CD4-positive, alpha-beta T cell treated with Interleukin-17A for 1 hour (primary cell): Measurements from ENCODE around the gene NEAT1.

ENCODE experiments used
- DNase-seq: peaks from one replicate; pipeline ENCODE4 v3.0.0-alpha.2; 2020

The NEAT1 gene

GRCh38 chr11:65390099-65390941 is 32.3 kb upstream of the NEAT1 start:
- DNase-seq, result no peak

DNA sequence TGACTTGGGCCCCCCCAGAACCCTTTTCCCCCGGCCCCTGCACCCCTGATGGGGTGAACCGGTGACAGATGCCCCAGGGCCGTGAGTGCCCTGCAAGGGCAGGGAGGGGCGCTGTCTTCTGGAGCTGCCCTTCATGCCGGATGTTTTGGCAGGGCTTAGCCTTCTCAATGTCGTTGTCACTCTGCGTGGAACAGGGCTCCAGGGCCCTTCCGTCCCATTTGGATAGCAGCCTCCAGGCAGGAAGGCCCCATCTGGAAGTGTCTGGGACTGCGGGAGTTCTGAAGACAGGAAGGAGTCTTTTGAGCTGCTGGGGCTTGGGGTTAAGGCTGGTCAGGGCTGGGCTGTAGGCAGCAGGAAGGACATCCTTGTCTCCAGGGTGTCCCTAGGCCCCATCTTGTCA is 31.6 kb upstream of the NEAT1 start:
- DNase-seq, result no peak

GRCh38 chr11:65392186-65392829 is 30.3 kb upstream of the NEAT1 start:
- no peak for DNase-seq

DNA sequence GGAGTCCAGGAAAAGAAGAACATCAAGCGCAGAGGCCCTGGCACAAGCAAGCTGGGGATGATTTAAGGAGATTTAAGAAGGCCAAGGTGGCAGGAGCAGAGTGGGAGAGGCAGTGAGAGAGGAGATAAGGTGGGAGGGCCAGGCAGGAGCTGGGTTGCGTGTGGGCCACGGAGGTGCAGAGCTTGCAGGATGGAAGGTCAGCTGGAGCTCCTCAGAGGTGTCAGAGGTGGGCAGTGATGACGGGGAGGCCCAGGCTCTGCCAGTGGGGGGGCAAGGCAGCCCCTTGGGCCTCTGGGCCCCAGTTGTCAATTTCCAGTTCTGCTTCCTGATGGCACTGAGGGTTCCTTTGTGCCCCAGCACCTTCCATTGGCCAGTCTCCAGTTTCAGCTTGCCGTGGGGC is 29.7 kb upstream of the NEAT1 start:
- no peak for DNase-seq

GRCh38 chr11:65393513-65394079 is 29.0 kb upstream of the NEAT1 start:
- no peak for DNase-seq

DNA sequence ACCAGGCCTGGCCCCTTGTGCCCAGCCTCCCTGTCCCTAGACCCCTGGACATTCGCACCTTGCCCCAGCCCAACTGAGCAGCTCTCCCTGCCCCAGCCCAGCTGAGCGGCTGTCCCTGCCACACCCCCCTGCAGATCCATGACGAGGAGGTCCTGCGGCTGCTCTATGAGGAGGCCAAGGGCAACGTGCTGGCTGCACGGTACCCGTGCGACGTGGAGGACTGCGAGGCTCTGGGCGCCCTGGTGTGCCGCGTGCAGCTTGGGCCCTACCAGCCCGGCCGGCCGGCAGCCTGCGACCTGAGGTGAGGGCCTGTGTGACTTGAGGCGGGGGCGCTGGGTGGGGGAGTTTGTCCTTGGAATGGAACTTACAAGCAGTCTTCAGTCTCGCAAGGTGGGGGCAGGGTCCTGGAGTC is 28.5 kb upstream of the NEAT1 start:
- no peak for DNase-seq

GRCh38 chr11:65395961-65396530 is 26.6 kb upstream of the NEAT1 start:
- DNase-seq, result no peak

- no peak for DNase-seq
Observed at GRCh38 chr11:65396769-65397745, 25.5 kb upstream of the NEAT1 start.

GRCh38 chr11:65398362-65398910 is 24.2 kb upstream of the NEAT1 start:
- DNase-seq, result no peak

GRCh38 chr11:65399249-65399648 is 23.3 kb upstream of the NEAT1 start:
- DNase-seq, result no peak

- no peak for DNase-seq
Observed at GRCh38 chr11:65399845-65400244, 22.8 kb upstream of the NEAT1 start.

GRCh38 chr11:65400307-65401072 is 22.1 kb upstream of the NEAT1 start:
- DNase-seq, result no peak

DNA sequence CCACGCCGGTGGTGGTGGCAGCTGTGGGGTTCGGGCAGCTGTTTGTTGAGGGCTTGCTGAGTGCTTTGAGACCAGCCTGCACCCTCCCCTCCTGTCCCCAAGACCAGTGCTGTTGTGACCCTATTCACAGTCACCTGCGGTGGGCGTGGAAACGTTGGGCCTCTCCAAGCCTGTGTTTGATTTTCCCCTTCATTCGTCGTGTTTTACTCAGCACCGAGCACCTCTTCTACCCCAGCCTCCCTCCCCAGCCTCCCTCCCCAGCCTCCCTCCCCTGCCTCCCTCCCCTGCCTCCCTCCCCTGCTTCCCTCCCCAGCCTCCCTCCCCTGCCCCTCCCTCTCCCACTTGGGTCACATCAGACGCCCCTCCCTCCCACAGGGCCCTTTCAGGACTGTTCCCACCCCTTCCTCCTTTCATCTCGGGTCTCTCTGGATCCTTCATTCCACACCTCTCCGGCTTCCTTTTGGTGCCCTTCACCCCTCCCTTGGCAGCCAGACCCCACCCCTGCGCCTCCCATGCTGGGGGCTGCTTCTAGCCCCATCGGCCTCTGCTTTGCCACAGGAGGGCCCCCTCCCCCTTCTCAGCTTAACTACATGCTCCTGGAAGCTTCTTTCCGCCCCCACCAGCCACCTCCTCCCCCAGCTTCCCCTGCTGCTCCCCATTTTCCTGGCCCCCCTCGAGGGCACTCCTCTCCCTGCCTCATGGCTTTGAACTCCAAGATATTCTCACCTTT is 21.4 kb upstream of the NEAT1 start:
- no peak for DNase-seq

- DNase-seq, result no peak
Observed at GRCh38 chr11:65401803-65402248, 20.8 kb upstream of the NEAT1 start.

DNA sequence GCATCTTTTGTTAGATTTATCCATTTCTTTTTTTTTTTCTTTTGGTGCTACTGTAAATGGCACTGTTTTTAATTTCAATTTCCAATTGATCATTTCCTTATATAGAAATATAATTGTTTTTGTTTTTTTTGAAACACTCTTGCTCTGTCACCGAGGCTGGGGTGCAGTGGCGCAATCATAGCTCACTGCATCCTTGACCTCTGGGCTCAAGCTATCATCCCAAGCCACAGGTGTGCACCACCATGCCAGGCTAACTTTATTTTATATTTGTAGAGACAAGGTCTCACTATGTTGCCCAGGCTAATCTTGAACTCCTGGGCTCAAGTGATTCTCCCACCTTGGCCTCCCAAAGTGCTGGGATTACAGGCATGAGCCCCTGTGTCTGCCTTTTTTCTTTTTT is 19.8 kb upstream of the NEAT1 start:
- no peak for DNase-seq

GRCh38 chr11:65403607-65404121 is 18.9 kb upstream of the NEAT1 start:
- DNase-seq, result peak; percentile 13

DNA sequence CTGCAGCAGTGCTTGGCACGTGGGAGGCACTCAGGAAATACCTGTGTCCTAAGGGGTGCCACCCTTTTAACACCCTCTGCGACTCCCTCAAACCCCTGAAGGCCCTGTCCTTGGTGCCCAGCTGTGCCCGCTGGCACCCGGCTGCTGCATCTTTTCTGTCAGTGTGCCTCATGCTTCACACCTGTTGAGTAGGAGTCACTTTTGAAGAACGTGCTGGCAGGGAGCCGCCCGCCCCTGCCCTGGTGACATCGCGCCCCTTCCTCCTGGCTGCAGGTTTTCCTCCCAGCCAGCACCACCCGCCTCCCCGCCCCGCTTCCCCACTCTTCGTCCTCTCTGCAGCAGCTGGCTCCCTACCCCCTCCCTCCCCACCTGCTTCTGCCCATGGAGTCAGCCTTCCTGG is 18.4 kb upstream of the NEAT1 start:
- DNase-seq, result no peak

- no peak for DNase-seq
Observed at GRCh38 chr11:65404638-65405339, 17.8 kb upstream of the NEAT1 start.

- no peak for DNase-seq
Observed at GRCh38 chr11:65410936-65411680, 11.5 kb upstream of the NEAT1 start.
